K562 (cell line): ENCODE results near the gene ELOVL5. TPM values are rescaled to one million over a fixed set of nuclear protein-coding genes. Genes with fewer than 3 reads are reported as not detected.

Source experiments
- FOXK2 ChIP-seq, 2 experiments: fragments of 450-650 bp; IDR thresholded peaks in 1 of 2; conservative IDR thresholded peaks in 1 of 2; 2 replicates each; pipeline ENCODE4 v1.6.1; 2016; ENCODE audit warnings: low read depth in 2 of 2, mild to moderate bottlenecking in 1 of 2
- GATA2 ChIP-seq: sonication (generic); formaldehyde crosslinking; IDR thresholded peaks from 2 replicates; pipeline ENCODE4 v1.4.0; 2020; ENCODE audit warnings: mild to moderate bottlenecking, missing genetic modification reagents
- NBN ChIP-seq: fragments of 450-650 bp; IDR thresholded peaks from 2 replicates; pipeline ENCODE4 v1.6.1; 2016; ENCODE audit warnings: low read depth, mild to moderate bottlenecking
- SAP30 ChIP-seq: fragments of 200-600 bp; sonication (generic); IDR thresholded peaks from 2 replicates; pipeline ENCODE4 v1.6.1; 2012; ENCODE audit warnings: borderline replicate concordance, low read depth, mild to moderate bottlenecking, moderate library complexity, low read length, control low read depth, inconsistent platforms; ENCODE audit not compliant: insufficient read depth, poor library complexity, severe bottlenecking
- SMARCC2 ChIP-seq: fragments of 450-650 bp; IDR thresholded peaks from 2 replicates; pipeline ENCODE4 v1.6.1; 2017; ENCODE audit warnings: antibody characterized with exemption, moderate library complexity, mild to moderate bottlenecking, low read depth
- ZFPM2 ChIP-seq: fragments of 250-450 bp; sonication (Bioruptor Pico); IDR thresholded peaks from 2 replicates; pipeline ENCODE4 v1.5.1; 2022; ENCODE audit warnings: mild to moderate bottlenecking
- ZNF175 ChIP-seq: fragments of 200-800 bp; sonication (Bioruptor generic); IDR thresholded peaks from 2 replicates; pipeline ENCODE4 v1.6.1; 2016; ENCODE audit warnings: low read depth, mild to moderate bottlenecking, missing genetic modification characterization, missing compliant biosample characterization
- ZNF23 ChIP-seq: fragments of 250-450 bp; sonication (Bioruptor Pico); IDR thresholded peaks from 2 replicates; pipeline ENCODE4 v1.4.0; 2020; ENCODE audit warnings: mild to moderate bottlenecking
- ZNF232 ChIP-seq: sonication (generic); formaldehyde crosslinking; IDR thresholded peaks from 2 replicates; pipeline ENCODE4 v1.8.0; 2022; ENCODE audit warnings: mild to moderate bottlenecking, missing genetic modification reagents
- ZNF274 ChIP-seq: IDR thresholded peaks from 2 replicates; pipeline ENCODE4 v1.6.1; 2011; ENCODE audit warnings: low read depth, mild to moderate bottlenecking, low read length, moderate library complexity, borderline replicate concordance
- polyA plus RNA-seq, 8 experiments: library from polyadenylated mRNA; depleted of rRNA in 4 of 8; stranded (reverse) in 5 of 8; unstranded in 3 of 8; fragments of >200 nt; fragmentation: Nextera tagmentation in 2 of 8; fragmentation: Illumina TruSeq in 1 of 8; extraction: Ambion mirVana in 2 of 8; extraction: Trizol in 1 of 8; gene quantifications; 2 replicates each; pipeline versions ENCODE4 v1.2.1 to v1.2.3, GENCODE V29; 2011 to 2014; ENCODE audit warnings: inconsistent platforms in 1 of 8, missing spikeins in 1 of 8
- total RNA-seq, 7 experiments: library from RNA; depleted of rRNA in 6 of 7; stranded (reverse); fragments of >200 nt in 6 of 7; fragmentation: Illumina TruSeq in 2 of 7; extraction: Trizol in 2 of 7; gene quantifications; 2 replicates each; pipeline versions ENCODE4 v1.2.1 to v1.2.3, GENCODE V29; 2011 to 2021; ENCODE audit warnings: low replicate concordance in 1 of 7
- TF ChIP-seq, protein P1 (sequence below): sonication (generic); formaldehyde crosslinking; IDR thresholded peaks from 2 replicates; pipeline ENCODE4 v1.8.0; 2022; ENCODE audit warnings: missing genetic modification reagents, mild to moderate bottlenecking, borderline replicate concordance
- TF ChIP-seq, protein P2 (sequence below): fragments of 450-650 bp; IDR thresholded peaks from 2 replicates; pipeline ENCODE4 v1.7.0; 2016; ENCODE audit warnings: borderline replicate concordance
- TF ChIP-seq, protein P3 (sequence below): fragments of 450-650 bp; IDR thresholded peaks from 2 replicates; pipeline ENCODE4 v1.6.1; 2017; ENCODE audit warnings: mild to moderate bottlenecking, moderate library complexity

The ELOVL5 gene
- total and polyA plus RNA-seq, 9 of the 15 experiments (the other 6 are each of a cell fraction or from before 2014, with no cell fraction given), result 70.6 to 245 (median 132) TPM

DNA sequence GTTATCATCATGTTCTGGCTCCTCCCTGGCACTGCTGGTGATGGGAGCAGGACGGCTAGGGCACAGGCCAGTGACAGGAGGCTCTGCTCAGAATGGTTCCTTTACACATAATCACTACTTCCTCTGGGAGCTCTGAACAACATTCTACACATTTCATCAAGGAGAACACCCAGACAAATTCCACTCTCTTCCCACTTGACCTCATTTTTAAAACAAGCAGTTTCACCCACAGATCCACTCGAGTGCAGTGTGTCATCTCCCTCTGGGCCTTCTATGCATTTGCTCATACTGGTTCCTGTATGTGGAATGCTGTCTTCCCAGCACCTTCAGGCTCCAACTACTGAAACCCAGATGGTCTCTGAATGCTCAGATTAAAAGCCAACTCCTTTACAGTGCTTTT is 84.8 kb downstream of the ELOVL5 start (continued):
- TF ChIP-seq ZNF23 (CRISPR knock-in tag), result no peak
- TF ChIP-seq, protein P1, sequence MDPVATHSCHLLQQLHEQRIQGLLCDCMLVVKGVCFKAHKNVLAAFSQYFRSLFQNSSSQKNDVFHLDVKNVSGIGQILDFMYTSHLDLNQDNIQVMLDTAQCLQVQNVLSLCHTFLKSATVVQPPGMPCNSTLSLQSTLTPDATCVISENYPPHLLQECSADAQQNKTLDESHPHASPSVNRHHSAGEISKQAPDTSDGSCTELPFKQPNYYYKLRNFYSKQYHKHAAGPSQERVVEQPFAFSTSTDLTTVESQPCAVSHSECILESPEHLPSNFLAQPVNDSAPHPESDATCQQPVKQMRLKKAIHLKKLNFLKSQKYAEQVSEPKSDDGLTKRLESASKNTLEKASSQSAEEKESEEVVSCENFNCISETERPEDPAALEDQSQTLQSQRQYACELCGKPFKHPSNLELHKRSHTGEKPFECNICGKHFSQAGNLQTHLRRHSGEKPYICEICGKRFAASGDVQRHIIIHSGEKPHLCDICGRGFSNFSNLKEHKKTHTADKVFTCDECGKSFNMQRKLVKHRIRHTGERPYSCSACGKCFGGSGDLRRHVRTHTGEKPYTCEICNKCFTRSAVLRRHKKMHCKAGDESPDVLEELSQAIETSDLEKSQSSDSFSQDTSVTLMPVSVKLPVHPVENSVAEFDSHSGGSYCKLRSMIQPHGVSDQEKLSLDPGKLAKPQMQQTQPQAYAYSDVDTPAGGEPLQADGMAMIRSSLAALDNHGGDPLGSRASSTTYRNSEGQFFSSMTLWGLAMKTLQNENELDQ (CRISPR knock-in tag), result no peak
- no peak for TF ChIP-seq ZNF175
- TF ChIP-seq ZNF274, result no peak
- TF ChIP-seq, protein P2, sequence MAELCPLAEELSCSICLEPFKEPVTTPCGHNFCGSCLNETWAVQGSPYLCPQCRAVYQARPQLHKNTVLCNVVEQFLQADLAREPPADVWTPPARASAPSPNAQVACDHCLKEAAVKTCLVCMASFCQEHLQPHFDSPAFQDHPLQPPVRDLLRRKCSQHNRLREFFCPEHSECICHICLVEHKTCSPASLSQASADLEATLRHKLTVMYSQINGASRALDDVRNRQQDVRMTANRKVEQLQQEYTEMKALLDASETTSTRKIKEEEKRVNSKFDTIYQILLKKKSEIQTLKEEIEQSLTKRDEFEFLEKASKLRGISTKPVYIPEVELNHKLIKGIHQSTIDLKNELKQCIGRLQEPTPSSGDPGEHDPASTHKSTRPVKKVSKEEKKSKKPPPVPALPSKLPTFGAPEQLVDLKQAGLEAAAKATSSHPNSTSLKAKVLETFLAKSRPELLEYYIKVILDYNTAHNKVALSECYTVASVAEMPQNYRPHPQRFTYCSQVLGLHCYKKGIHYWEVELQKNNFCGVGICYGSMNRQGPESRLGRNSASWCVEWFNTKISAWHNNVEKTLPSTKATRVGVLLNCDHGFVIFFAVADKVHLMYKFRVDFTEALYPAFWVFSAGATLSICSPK, result no peak
- TF ChIP-seq NBN, result no peak
- no peak for TF ChIP-seq ZNF232 (CRISPR knock-in tag)
- TF ChIP-seq, protein P3, sequence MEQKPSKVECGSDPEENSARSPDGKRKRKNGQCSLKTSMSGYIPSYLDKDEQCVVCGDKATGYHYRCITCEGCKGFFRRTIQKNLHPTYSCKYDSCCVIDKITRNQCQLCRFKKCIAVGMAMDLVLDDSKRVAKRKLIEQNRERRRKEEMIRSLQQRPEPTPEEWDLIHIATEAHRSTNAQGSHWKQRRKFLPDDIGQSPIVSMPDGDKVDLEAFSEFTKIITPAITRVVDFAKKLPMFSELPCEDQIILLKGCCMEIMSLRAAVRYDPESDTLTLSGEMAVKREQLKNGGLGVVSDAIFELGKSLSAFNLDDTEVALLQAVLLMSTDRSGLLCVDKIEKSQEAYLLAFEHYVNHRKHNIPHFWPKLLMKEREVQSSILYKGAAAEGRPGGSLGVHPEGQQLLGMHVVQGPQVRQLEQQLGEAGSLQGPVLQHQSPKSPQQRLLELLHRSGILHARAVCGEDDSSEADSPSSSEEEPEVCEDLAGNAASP, result no peak
- no peak for TF ChIP-seq ZFPM2 (CRISPR knock-in tag)
- no peak for TF ChIP-seq SMARCC2
- TF ChIP-seq GATA2 (CRISPR knock-in tag), result no peak
- TF ChIP-seq FOXK2 (conservative IDR thresholded peaks at IDR 0.05 in 1 of 2, IDR thresholded peaks at IDR 0.05 in 1 of 2; ENCODE audit: low read depth in 2 of 2), result no peak
- no peak for TF ChIP-seq SAP30
